Keratinocyte (primary cell): Measurements from ENCODE around the gene AGTPBP1. TPM values are rescaled to one million over a fixed set of nuclear protein-coding genes. Genes with fewer than 3 reads are reported as not detected.

Experiments
- DNase-seq: peaks from one replicate; pipeline ENCODE4 v3.0.0-alpha.2; 2011; ENCODE audit warnings: low read depth, missing footprints, low spot score
- FAIRE-seq: peaks from 2 replicates; lab custom pipeline; 2011; peaks lifted over from hg19 to GRCh38; lab: Jason Lieb, UNC
- H2AFZ ChIP-seq: 2 replicates; pipeline ENCODE4 v1.6.0; 2012; ENCODE audit warnings: low read length, control low read depth, inconsistent platforms; ENCODE audit not compliant: control insufficient read depth
- H3K27ac ChIP-seq: 2 replicates; pipeline ENCODE4 v1.5.1; 2011; ENCODE audit warnings: low read length; ENCODE audit not compliant: control insufficient read depth, insufficient read depth
- H3K27me3 ChIP-seq: 3 replicates; pipeline ENCODE4 v1.6.0; 2011; ENCODE audit warnings: low read length; ENCODE audit not compliant: control insufficient read depth, insufficient read depth; ENCODE audit errors: extremely low read depth
- H3K36me3 ChIP-seq, 2 experiments: 2 replicates in 1 of 2; 3 replicates in 1 of 2; pipeline ENCODE4 v1.5.1; 2011; ENCODE audit warnings: low read length in 2 of 2, mild to moderate bottlenecking in 1 of 2; ENCODE audit not compliant: control insufficient read depth in 2 of 2, insufficient read depth in 2 of 2; ENCODE audit errors: extremely low read depth in 1 of 2
- H3K4me1 ChIP-seq: 3 replicates; pipeline ENCODE4 v1.5.1; 2011; ENCODE audit warnings: low read length; ENCODE audit not compliant: control insufficient read depth, insufficient read depth; ENCODE audit errors: extremely low read depth
- H3K4me2 ChIP-seq: 3 replicates; pipeline ENCODE4 v1.6.0; 2011; ENCODE audit warnings: low read depth, low read length; ENCODE audit not compliant: control insufficient read depth, insufficient read depth; ENCODE audit errors: extremely low read depth
- H3K4me3 ChIP-seq, 3 experiments: fragments of 200-600 bp in 1 of 3; sonication (generic) in 1 of 3; 2 replicates in 2 of 3; 3 replicates in 1 of 3; pipeline ENCODE4 v1.5.1; 2011 to 2016; ENCODE audit warnings: low read length in 3 of 3, mild to moderate bottlenecking in 3 of 3, control low read depth in 2 of 3, inconsistent platforms in 1 of 3, low read depth in 1 of 3, mixed read lengths in 1 of 3, mixed run types in 1 of 3, moderate library complexity in 1 of 3; ENCODE audit not compliant: control insufficient read depth in 2 of 3, insufficient read depth in 2 of 3; ENCODE audit errors: extremely low read depth in 1 of 3
- H3K79me2 ChIP-seq: 2 replicates; pipeline ENCODE4 v1.6.0; 2012; ENCODE audit warnings: low read length; ENCODE audit not compliant: control insufficient read depth, insufficient read depth
- H3K9ac ChIP-seq: 3 replicates; pipeline ENCODE4 v1.6.0; 2011; ENCODE audit warnings: low read length; ENCODE audit not compliant: control insufficient read depth, insufficient read depth; ENCODE audit errors: extremely low read depth
- H3K9me1 ChIP-seq: 3 replicates; pipeline ENCODE4 v1.6.0; 2011; ENCODE audit warnings: low read length; ENCODE audit not compliant: control insufficient read depth, insufficient read depth; ENCODE audit errors: extremely low read depth
- H3K9me3 ChIP-seq: 2 replicates; pipeline ENCODE4 v1.5.1; 2012; ENCODE audit warnings: low read depth, low read length; ENCODE audit not compliant: control insufficient read depth
- H4K20me1 ChIP-seq: 3 replicates; pipeline ENCODE4 v1.6.0; 2011; ENCODE audit warnings: low read length; ENCODE audit not compliant: control insufficient read depth, insufficient read depth; ENCODE audit errors: extremely low read depth
- EZH2 ChIP-seq: IDR thresholded peaks from one replicate; pipeline ENCODE4 v1.6.1; 2012; ENCODE audit warnings: inconsistent platforms, mild to moderate bottlenecking, low read length, moderate library complexity
- dilution Hi-C: fragments of 300-500 bp; cut with MboI; formaldehyde crosslinking; loops from one replicate; pipeline ENCODE4 v1.7.0; 2020; ENCODE audit warnings: low sequenced_read_pairs; ENCODE audit not compliant: extremely low pct_ligation_motif_present
- polyA plus RNA-seq, 5 experiments: library from polyadenylated mRNA; depleted of rRNA in 3 of 5; stranded (reverse) in 3 of 5; stranded (forward) in 1 of 5; unstranded in 1 of 5; fragments of >200 nt; gene quantifications; 1 replicate in 1 of 5; 2 replicates in 3 of 5; 3 replicates in 1 of 5; pipeline versions ENCODE4 v1.2.1 to v1.2.3, GENCODE V29; 2011 to 2012; ENCODE audit warnings: missing spikeins in 2 of 5, low read depth in 1 of 5, low replicate concordance in 1 of 5
- TF ChIP-seq, protein P1 (sequence below), 3 experiments: IDR thresholded peaks in 1 of 3; conservative IDR thresholded peaks in 1 of 3; optimal IDR thresholded peaks in 1 of 3; 2 replicates in 2 of 3; 3 replicates in 1 of 3; pipeline versions ENCODE3 to v1.5.1; 2011; ENCODE audit warnings: low read length in 3 of 3, mild to moderate bottlenecking in 3 of 3, moderate library complexity in 2 of 3, control low read depth in 1 of 3, inconsistent platforms in 1 of 3; ENCODE audit not compliant: insufficient read depth in 2 of 3; ENCODE audit errors: extremely low read depth in 1 of 3

AGTPBP1 gene
- polyA plus RNA-seq, 1 donor (not counting 4 experiments of a cell fraction or from before 2014, with no cell fraction given), result 11.1 TPM

DNA sequence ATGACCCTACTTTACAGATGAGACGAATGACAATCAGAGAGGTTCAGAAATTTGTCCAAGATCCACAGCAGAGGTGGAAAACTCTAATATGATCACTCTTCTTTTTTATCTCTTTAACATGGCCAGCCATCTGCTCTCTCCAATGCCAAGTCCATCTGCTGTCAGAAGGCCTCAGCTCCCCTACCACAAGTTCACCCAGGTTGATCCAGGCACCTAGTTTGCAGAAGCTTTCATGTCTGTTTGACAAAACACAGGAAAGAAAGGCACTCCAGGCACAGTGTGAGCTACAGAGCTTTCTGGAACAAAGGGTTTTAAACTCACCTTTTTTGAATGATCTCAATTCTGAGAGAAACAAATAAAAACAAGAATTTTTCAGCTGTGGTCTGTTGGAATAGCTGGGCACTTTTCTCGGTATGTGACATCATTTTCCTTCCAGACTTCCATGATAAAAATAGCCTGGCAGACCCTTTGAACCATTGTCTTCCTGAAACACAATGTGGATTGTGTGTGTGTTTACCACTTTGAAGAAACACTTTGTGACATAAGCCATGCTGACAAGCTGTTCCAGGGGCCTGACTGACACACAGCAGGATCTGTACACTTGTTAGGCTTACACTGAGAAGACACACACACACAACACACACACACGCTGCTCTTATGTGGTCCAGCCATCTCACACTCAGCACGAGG lies 214.3 kb downstream of the AGTPBP1 start:
- Histone ChIP-seq H3K9ac (no peak overlapping the region), H3K27ac (no peak overlapping the region), H3K4me3 (no peak overlapping the region), H3K79me2 (no peaks in the 10 kb centered on the region), H3K4me2 (no peak overlapping the region), H2AFZ (no peak overlapping the region), H3K4me1 (peaks cover 4% of the 10 kb centered on the region), H3K9me3 (no peaks in the 10 kb centered on the region), H4K20me1 (no peaks in the 10 kb centered on the region), H3K9me1 (no peaks in the 10 kb centered on the region), H3K36me3 (no peaks in the 10 kb centered on the region), H3K27me3 (peaks cover 47% of the 10 kb centered on the region)
- dilution Hi-C loops, result no loop called here
- DNase-seq (no peak), FAIRE-seq (no peak)
- TF ChIP-seq, protein P1, sequence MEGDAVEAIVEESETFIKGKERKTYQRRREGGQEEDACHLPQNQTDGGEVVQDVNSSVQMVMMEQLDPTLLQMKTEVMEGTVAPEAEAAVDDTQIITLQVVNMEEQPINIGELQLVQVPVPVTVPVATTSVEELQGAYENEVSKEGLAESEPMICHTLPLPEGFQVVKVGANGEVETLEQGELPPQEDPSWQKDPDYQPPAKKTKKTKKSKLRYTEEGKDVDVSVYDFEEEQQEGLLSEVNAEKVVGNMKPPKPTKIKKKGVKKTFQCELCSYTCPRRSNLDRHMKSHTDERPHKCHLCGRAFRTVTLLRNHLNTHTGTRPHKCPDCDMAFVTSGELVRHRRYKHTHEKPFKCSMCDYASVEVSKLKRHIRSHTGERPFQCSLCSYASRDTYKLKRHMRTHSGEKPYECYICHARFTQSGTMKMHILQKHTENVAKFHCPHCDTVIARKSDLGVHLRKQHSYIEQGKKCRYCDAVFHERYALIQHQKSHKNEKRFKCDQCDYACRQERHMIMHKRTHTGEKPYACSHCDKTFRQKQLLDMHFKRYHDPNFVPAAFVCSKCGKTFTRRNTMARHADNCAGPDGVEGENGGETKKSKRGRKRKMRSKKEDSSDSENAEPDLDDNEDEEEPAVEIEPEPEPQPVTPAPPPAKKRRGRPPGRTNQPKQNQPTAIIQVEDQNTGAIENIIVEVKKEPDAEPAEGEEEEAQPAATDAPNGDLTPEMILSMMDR (optimal IDR thresholded peaks at IDR 0.05 in 1 of 3, IDR thresholded peaks at IDR 0.05 in 1 of 3, conservative IDR thresholded peaks at IDR 0.05 in 1 of 3; ENCODE audit: extremely low read depth in 1 of 3, insufficient read depth in 2 of 3, low read length in 3 of 3), result no peak
- no peak for TF ChIP-seq EZH2

DNA sequence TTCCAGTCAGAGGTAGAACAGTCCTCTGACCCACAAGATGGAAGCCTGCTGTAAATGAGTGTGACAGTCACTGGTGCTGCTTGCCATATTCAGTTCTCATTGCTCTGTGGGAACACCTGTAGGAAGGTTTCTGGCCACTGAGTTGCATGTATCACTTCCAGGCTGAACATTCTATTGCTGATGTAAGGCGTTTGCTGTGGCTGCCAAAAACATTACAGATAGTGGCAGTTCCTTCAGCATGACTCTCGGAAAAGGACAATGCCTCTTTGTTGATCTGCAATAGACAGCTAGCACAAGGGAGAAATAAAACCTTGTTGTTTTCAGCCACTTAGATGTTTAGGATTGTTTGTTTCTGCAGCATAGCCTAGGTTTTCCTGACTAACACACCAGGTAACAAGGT lies 217.2 kb downstream of the AGTPBP1 start:
- H3K79me2 ChIP-seq, result no peaks in the 10 kb centered on the region
- H3K4me3 ChIP-seq, result no peak overlapping the region
- DNase-seq, result no peak
- H3K4me1 ChIP-seq, result peaks cover 8% of the 10 kb centered on the region
- H4K20me1 ChIP-seq, result no peaks in the 10 kb centered on the region
- H3K4me2 ChIP-seq, result no peak overlapping the region
- dilution Hi-C loops, result no loop called here
- H3K36me3 ChIP-seq, result no peaks in the 10 kb centered on the region
- no peak overlapping the region for H3K9ac ChIP-seq
- peaks cover 52% of the 10 kb centered on the region for H3K27me3 ChIP-seq
- H3K9me3 ChIP-seq, result no peaks in the 10 kb centered on the region
- H3K27ac ChIP-seq, result no peak overlapping the region
- no peaks in the 10 kb centered on the region for H3K9me1 ChIP-seq
- FAIRE-seq, result no peak
- TF ChIP-seq, protein P1 (optimal IDR thresholded peaks at IDR 0.05 in 1 of 3, IDR thresholded peaks at IDR 0.05 in 1 of 3, conservative IDR thresholded peaks at IDR 0.05 in 1 of 3; ENCODE audit: extremely low read depth in 1 of 3, insufficient read depth in 2 of 3, low read length in 3 of 3), result no peak
- no peak overlapping the region for H2AFZ ChIP-seq
